HG03064 (cell line): ENCODE measurements around the gene GRIK4.
"Not testable (repeated sequence)": the region's sequence is repeated elsewhere in the genome, so short reads cannot be mapped to it uniquely, and the experiment has no call there.

Experiments used
- ATAC-seq: cut with Tn5 transposase; IDR thresholded peaks from one replicate; pipeline ENCODE4 v1.9.1; 2021; ENCODE audit warnings: low read depth; ENCODE audit not compliant: unreplicated experiment

GRIK4 gene

DNA sequence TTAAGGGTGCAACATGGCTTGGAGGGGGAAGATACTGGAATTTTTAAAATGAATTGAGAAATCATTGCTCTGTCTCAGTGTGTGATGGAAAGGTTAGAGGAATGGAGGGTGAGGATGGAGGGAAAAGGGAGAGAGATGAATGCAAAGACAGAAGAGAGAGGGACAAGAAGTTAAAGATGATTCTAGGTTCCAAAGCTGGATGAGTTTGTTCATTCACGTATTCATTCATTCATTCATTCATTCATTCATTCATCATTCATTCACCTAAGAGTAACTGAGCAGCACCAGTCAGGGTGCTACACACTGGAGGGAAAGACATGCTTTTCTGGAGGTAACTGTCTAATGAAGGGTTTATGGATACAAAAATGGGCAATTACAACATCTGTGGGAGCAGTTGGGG, 209.2 kb downstream of the GRIK4 start:
- no peak for ATAC-seq

DNA sequence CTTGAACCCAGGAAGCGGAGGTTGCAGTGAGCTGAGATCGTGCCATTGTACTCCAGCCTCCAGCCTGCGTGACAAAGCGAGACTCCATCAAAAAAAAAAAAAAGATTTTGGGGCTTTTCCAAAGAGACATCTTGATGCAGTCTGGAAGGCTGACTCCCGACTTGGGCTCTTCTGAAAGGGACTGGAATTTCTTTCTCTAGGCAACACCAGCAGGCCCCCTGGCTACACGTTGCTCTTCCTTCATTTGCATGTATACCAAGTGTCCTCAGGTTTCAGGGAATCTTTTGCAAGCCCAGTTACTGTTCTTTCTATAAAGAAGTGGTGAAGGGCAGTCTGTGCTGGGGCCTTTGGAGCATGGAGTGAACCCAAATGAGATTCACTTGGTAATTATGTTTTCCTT, 211.0 kb downstream of the GRIK4 start:
- no peak for ATAC-seq

DNA sequence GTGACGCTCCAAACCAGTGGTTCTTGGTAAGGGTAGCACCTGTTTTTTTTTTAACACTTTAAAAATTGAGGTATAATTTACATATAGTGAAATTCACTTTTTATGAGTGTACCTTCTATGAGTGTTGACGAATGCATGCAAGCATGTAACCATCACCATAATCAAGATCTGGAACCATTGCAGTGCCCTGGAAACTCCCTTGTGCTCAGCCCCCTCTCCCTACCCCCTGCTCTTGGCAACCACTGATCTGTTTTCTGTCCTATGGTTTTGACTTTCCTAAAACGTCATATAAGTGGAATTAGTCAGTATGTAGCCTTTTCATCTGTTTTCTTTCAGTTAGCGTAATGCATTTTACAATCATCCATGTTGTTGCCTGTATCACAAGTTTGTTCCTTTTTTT, 212.2 kb downstream of the GRIK4 start:
- no peak for ATAC-seq

DNA sequence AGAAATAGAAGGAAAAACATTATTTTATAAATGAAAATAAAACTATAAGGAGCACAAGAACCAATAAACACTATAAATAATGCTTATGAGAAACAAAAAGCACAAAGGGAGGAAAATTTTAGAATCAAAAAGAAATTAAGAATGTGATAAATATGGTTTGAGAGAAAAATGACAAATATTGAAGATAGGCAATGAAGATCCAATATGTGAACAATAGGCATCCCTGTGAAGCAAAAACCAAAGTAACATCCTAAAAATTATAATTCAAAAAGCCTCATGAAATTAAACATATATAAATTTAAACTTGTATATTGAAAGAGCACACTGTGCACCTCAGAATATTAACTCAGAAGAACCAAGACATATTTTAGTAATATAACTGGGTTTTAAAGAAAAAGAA, 216.2 kb downstream of the GRIK4 start:
- no peak for ATAC-seq

DNA sequence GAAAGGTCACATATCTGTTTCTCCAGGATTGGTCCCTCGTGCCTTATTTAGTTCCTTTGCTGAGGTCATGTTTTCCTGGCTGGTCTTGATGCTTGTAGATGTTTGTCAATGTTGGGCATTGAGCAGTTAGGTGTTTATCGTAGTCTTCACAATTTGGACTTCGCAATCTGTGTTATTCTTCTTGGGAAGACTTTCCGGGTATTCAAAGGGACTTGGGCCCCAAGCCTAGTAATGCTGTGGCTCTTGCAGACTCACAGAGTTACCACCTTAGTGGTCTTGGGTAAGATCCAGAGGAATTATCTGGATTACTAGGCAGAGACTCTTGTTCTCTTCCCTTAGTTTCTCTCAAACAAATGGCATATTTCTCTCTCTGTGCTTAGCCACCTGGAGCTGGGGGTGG, 223.5 kb downstream of the GRIK4 start:
- ATAC-seq = no peak

DNA sequence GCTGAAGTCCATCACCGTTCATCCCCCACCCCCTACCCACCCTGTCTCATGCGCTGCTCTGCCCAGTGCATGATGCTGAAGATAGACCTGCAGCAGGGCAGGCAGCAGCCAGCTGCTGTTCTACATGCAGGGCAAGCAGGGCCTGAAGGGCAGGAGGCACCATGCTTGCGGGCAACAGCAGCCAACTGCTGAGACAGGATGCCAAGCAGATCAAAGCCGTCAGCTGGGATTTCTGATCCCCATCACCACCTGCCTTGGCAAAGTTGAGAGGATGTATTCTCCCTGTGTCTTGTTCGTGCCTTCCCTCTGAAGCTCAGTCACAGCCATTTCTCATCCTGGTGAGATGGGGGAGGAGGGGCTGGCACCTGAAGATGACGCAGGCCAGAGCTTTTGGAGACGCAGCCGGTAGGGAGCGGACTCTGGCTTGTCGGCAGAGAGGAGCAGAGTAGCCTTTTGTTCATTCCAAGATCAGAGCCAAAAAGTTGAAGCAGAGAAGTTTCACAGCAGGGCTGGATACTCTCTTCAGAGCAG, 227.0 kb downstream of the GRIK4 start:
- ATAC-seq = no peak

DNA sequence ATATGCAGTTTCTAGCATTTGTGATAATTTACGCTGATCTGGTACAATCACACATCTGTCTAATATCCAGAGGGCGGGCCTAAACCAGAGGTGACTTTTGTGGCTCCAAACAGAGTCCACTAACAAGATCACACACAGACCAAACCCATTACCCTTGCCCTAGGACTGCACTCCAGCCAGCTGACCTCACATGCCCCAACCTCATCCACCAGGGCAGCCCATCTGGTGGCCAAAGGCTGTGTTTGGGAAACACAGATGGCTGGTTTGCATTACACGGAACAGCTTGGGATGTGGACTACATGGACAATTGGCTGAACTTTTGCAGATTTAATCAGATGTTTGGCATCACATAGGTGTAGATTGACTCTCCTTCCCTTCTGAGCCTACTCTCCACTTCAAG, 228.2 kb downstream of the GRIK4 start:
- no peak for ATAC-seq

DNA sequence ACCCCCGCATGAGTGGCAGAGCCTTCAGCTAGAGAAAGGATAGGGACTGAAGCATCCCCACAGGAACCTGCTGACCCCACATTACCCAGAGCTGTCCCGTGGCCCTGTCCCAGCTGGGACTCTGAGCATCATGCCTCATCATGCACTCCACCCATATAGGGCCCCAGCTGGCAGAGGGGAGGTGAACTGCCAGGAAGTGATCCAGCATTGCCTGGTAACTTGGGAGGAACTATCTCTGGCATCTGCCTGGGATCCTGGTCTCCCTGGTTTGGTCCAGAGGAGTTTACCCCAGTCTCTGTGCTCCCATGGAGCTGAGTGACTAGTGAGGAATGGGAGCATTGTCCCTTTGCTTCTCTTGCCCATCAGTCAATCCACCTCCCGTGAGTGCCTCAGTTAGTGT, 228.8 kb downstream of the GRIK4 start:
- no peak for ATAC-seq

DNA sequence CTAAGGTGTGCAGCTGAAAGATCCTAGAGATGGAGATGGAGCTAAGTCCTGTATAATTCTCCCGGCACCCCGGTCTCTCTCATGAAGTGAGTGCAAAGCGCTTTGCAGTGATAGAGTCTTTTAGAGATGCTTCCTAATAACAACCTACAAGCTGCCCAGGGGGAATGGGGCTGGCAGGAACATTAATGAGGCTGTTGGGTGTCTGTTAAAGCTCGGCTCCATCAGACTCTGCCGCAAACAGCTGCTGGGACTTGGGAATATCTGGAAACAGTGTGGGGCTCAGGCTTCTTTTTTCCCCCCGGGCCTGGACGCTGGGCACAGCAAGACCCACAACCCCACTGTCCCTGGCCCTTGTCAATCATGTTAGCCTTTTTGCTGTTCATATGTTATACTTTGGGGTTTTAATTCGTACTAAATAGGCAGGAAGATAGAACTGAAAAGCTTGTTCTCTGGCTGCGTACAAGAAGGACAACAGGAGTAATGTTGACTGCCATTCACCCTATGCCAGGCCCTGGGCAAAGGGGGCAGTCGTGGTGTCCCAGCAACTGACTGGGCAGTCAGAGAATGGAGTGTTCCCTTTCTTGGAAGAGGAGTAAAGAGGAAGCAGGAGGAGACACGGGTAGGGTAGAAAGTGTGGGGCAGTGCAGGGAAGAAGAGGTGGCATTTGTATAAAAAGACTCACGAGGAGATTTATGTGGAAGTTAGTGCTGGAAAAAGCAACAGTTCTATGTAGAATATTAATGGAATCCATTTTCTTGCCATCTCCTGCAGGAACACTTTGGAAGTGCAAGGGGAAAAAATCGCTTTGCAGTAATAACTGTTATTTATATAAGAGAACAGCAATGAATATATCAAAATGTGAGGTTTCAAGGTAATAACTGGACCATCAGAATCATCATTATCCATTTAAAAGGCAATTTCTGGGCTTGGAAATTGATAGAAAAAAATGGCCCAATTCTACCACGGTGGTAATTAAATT, 232.8 kb downstream of the GRIK4 start:
- ATAC-seq = no peak

DNA sequence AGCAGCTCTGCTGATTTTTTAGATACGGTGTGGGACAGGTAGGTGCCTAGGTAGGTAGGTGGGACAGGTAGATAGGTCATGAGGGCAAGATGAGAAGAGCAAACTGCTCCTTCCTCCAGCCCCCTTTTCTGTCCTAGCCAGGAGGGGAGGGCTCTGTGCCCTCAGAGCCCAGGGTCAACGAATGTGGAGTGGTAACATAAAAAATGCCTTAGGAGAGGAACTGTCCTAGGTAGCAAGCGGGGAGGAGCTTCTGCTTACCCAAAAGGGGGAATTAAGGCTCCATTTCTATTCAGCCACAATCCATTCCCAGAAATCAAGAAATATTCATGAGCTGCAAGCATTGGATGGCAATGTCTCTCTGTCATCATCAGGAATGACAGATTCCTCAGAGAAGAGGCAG, 234.8 kb downstream of the GRIK4 start:
- no peak for ATAC-seq

DNA sequence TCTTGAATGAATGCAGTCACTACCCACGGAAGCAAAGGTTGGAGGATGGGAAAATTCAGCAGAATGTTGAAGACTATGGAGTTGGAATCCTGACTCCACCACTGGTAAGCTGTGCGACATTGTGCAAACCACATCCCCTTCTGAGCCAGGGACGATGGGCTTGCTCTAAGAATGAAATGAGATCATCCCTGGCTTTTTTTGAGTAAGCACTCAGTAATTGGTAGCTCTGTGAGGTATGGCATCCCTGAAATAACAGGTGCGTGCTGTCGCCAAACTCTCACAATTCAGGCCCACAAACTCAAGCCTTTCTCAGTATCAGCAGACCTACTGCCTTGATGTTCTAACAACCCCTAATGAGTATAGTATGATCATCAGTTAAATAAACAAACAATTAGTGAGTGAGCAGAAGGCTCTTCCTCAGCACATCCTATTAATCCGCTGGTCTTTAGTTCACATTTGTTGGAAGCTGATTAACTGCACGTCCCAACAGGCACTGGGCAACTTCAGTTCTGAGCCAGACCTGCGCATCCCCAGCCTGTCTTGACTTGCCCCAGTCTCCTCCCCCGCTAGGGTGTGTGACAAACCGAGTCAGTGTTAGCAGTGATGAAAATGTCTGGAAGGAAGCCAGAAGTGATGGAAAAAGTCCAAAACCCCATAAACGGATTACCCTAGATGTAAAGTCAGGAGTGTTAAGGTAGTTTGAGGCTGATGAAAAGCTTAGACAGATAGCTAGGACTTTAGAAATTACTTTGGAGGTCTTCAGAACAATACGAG, 235.5 kb downstream of the GRIK4 start:
- no peak for ATAC-seq

DNA sequence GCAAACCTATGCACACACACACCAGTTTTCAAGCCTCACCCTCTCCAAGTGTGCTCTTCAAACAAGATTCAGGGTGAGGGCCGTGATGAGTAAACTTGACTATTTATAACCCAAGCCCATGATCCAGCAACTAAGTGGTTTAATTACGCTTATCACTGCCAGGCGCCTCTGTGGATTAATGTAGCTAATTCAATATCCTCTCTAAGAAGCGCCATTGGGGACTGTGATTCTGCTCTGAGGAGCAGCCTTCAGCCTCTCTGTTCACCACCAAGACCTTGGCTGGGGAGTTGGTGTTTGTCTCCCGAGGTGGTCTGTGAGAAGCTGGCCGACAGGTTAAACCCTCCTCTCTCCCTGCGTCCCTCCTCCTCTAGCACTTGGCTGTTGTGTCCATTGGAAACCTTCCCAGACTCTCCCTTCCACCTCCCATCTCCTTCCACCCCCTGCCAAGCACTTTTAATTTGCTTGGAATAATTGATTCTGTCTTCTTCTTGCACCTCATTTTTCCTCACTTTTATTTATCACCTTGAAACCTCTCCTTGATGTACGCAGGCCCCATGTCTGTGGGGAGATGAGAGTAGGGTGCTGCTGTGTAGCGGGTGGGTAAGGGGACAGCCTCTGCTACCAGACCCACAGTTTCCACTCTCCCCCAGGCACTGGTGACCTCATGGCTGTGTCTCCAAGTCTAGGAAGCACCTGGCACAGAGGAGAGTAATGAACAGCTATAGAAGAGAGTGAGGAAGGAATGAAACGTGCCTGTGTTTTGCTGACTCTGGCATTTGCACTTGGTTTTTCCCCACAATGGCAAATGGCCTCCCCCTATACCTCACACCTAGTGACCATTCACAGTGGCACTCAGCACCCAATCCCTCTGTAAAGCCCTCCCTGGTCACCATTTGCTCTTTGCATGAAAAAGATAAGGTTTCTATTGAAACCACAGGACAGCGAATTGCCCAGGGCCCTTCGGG, 236.6 kb downstream of the GRIK4 start:
- ATAC-seq = no peak

DNA sequence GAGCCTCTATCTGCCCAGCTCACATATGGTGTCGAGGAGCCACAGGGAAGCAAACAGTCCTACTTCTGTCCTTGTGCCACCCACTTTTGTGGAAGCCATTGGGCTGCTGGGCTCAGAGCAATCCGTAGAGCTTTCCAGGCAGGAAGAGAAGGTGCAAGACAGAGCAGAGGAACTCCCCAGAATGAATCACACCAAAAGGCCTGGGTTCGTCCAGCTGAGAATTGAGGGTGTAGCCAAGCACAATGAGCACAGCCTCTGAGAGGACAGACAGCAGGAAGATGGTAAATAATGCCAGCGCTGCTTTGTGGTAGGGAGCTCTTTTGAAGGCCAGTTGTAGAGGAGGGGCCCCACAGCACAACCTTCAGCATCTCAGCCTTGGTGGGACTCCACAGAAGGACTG, 237.8 kb downstream of the GRIK4 start:
- ATAC-seq = no peak

DNA sequence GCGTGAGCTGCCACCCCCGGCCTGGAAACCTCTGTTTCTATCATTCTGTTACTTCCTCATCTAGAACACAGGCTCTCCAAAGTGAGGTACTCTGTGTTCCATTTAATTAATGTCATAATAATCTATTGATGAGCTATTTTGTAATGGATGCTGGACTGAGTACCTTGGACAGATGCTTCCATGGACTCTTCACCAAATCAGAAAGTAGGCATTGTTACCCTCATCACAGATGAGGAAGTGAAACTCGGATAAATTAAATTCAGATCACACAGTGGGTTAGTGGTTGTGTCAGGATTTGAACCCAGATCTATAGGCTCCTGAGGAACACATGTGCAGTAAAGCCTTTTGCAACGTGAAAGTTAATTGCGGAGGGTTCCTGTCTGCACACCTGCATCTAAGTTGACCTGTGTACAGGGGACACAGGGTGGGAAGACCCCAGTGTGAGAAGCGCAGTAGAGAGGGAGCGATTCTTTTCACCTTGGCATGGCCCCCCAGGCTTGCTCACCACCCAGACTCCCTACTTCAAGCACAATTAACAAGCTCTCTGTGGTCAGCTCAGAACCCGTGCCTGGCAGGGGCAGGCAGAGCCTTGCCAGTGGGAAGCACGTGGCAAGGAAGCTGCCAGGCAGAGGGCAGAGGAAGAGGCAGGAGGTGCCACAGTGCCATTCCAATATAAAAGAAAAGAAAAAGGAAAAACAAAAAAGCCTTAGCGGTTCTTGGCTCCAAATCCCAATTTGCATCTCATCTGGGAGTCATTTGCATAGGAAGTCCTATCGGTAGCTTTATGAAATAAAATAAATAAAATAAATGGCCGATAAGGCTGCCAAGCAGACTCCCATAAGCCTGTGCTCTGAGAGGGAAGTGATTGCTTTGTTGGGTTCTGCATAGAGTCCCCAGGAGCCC, 239.3 kb downstream of the GRIK4 start:
- ATAC-seq = no peak

DNA sequence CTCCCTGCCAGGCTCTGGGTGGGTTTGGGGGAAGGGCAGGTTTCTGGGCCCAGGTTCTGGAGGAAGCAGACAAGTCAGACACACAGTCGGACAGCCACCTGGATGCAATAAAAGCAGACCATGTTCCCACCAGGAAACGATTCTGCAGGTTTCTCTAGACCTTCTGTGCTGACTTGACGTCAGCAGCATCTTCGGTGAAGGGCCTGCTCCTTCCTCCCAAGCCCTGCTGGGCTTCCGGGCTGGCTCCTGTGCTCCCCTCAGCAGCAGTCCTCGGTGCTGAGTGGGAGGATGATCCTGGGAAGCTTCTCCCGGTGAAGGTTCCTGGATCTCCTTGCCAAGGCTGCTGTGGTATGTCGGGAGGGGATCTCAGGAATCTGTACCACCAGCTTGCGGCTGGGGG, 240.0 kb downstream of the GRIK4 start:
- ATAC-seq = no peak

DNA sequence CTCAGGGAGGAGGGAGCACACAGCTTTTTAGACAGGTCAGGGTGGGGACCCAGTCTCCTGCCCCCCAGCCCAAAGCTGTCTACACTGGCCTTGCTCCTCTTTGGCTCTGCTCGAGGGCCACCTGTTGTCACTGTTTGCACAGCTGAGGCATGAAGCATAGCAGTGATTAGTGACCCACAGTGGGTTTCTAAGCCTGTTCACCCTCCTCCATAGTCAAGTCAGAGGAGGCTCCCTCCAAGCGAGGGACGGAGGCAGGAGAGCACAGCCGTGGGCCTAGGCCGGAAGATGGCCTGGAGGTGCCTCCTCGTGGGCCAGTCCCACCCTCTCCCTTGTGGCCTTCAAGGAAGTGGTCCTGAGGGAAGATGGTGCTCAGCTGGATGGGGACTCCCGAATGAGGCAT, 241.1 kb downstream of the GRIK4 start:
- no peak for ATAC-seq

DNA sequence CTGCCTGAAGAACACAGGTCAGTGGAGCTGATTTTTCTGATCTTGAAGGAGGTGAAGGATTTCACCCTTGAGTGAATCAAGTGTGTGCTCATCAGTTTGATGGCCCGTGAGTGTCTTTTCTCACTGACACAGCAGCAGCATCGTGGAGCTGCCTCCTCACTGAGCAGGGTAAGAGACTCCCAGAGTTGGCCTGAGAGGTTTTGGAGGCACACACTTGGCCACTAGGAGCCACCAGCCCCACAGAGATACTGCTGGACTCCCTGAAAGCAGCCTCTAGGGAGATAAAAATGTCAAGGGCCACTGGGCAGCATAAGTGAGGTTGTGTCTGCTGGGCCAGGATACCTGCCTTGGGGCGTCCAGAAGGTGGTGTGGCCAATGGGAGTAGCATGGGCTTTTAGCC, 245.4 kb downstream of the GRIK4 start:
- ATAC-seq = no peak

DNA sequence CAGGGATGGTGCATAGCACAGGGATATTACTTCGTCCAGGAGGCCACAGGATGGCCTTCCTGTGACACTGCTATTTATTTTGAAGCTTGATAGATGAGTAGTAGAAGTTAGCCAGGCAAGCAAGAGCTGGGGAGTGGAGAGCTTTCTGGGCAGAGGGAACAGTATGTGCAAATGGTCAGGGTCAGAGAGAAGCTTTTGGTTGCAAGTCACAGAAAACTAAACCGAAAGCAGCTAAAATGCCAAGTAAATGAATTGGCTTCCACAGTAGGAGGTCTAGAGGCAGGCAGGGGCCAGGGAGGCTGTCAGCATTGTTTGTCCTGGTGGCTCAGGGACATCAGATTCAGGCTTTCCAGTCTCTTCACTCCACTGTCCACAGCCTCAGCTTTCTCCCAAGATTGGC, 247.5 kb downstream of the GRIK4 start:
- no peak for ATAC-seq

DNA sequence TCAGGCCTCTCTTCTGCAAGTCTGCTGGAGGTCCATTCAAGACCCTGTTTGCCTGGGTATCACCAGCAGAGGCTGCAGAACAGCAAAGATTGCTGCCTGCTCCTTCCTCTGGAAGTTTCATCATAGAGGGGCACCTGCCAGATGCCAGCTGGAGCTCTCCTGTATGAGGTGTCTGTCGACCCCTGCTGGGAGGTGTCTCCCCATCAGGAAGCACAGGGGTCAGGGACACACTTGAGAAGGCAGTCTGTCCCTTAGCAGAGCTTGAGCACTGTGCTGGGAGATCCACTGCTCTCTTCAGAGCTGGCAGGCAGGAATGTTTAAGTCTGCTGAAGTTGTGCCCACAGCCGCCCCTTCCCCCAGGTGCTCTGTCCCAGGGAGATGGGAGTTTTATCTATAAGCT, 254.2 kb downstream of the GRIK4 start:
- ATAC-seq = not testable (repeated sequence)
